Osteocyte (in vitro differentiated cells): Measurements from ENCODE around the gene BORCS5. TPM values are rescaled to one million over a fixed set of nuclear protein-coding genes. Genes with fewer than 3 reads are reported as not detected.

Source experiments
- DNase-seq: peaks from one replicate; pipeline ENCODE4 v3.0.0; 2021; ENCODE audit warnings: mixed read lengths; ENCODE audit not compliant: unreplicated experiment; ENCODE audit errors: extremely low spot score
- H3K27ac Mint-ChIP-seq: one replicate; pipeline ENCODE4 v1.8.0; 2021; ENCODE audit warnings: mild to moderate bottlenecking, mixed read lengths; ENCODE audit not compliant: unreplicated experiment
- H3K27me3 Mint-ChIP-seq: one replicate; pipeline ENCODE4 v1.8.0; 2021; ENCODE audit warnings: mixed read lengths; ENCODE audit not compliant: unreplicated experiment
- H3K36me3 Mint-ChIP-seq: one replicate; pipeline ENCODE4 v1.8.0; 2021; ENCODE audit warnings: mixed read lengths; ENCODE audit not compliant: unreplicated experiment
- H3K4me1 Mint-ChIP-seq: one replicate; pipeline ENCODE4 v1.8.0; 2021; ENCODE audit warnings: mixed read lengths; ENCODE audit not compliant: unreplicated experiment
- H3K4me3 Mint-ChIP-seq: one replicate; pipeline ENCODE4 v1.8.0; 2021; ENCODE audit warnings: mild to moderate bottlenecking, moderate library complexity, mixed read lengths; ENCODE audit not compliant: unreplicated experiment
- H3K9me3 Mint-ChIP-seq: one replicate; pipeline ENCODE4 v1.8.0; 2021; ENCODE audit warnings: mixed read lengths; ENCODE audit not compliant: unreplicated experiment
- CTCF ChIP-seq: fragments of 200-600 bp; sonication (generic); IDR thresholded peaks from 2 replicates; pipeline ENCODE4 v1.5.0; 2021; ENCODE audit warnings: antibody characterized with exemption, mild to moderate bottlenecking, moderate library complexity
- total RNA-seq: library from RNA; stranded (reverse); gene quantifications from 2 replicates; pipeline ENCODE4 v1.2.1, GENCODE V29; 2021

The BORCS5 gene
- total RNA-seq, 1 donor from 2014 or later: 16.7 TPM

GRCh38 chr12:12381982-12382381 is 25.1 kb downstream of the BORCS5 start:
- no peak overlapping the region for H3K4me3 Mint-ChIP-seq
- no peaks in the 10 kb centered on the region for H3K27me3 Mint-ChIP-seq
- H3K27ac Mint-ChIP-seq: no peak overlapping the region
- no peak for DNase-seq
- no peak for TF ChIP-seq CTCF
- H3K9me3 Mint-ChIP-seq: peaks cover 3% of the 10 kb centered on the region
- H3K4me1 Mint-ChIP-seq: peaks cover 24% of the 10 kb centered on the region
- peaks cover 8% of the 10 kb centered on the region for H3K36me3 Mint-ChIP-seq

- Mint-ChIP-seq H3K36me3 (peaks cover 9% of the 10 kb centered on the region), H3K27ac (peak overlapping the region; percentile 59), H3K27me3 (no peaks in the 10 kb centered on the region), H3K4me3 (no peak overlapping the region), H3K4me1 (peaks cover 35% of the 10 kb centered on the region), H3K9me3 (peaks cover 3% of the 10 kb centered on the region)
- DNase-seq: no peak
- no peak for TF ChIP-seq CTCF
Observed at GRCh38 chr12:12384571-12385340, 27.9 kb downstream of the BORCS5 start.

- Mint-ChIP-seq H3K4me1 (peaks cover 27% of the 10 kb centered on the region), H3K4me3 (no peak overlapping the region), H3K9me3 (no peaks in the 10 kb centered on the region), H3K36me3 (peaks cover 8% of the 10 kb centered on the region), H3K27me3 (no peaks in the 10 kb centered on the region), H3K27ac (no peak overlapping the region)
- TF ChIP-seq CTCF: no peak
- DNase-seq: no peak
Observed at GRCh38 chr12:12387501-12387900, 30.6 kb downstream of the BORCS5 start.

GRCh38 chr12:12392413-12392812 is 35.5 kb downstream of the BORCS5 start:
- peaks cover 3% of the 10 kb centered on the region for H3K36me3 Mint-ChIP-seq

More at GRCh38 chr12:12392413-12392812, 35.5 kb downstream of the BORCS5 start:
- DNase-seq: no peak
- Mint-ChIP-seq H3K4me1 (peaks cover 15% of the 10 kb centered on the region), H3K27me3 (no peaks in the 10 kb centered on the region), H3K27ac (no peak overlapping the region), H3K4me3 (no peak overlapping the region), H3K9me3 (no peaks in the 10 kb centered on the region)
- TF ChIP-seq CTCF: no peak
